Endodermal cell (in vitro differentiated cells): ENCODE results near the gene PAQR7. TPM values are rescaled to one million over a fixed set of nuclear protein-coding genes. Genes with fewer than 3 reads are reported as not detected.

Experiments used
- DNase-seq: peaks from one replicate; pipeline ENCODE4 v3.0.0-alpha.2; 2017
- H3K27ac ChIP-seq: 2 replicates; pipeline ENCODE4 v1.5.1; 2013; ENCODE audit warnings: mild to moderate bottlenecking, low read depth, low read length, moderate library complexity
- H3K27me3 ChIP-seq: 2 replicates; pipeline ENCODE4 v1.6.1; 2013; ENCODE audit warnings: mild to moderate bottlenecking, low read length, moderate library complexity; ENCODE audit not compliant: insufficient read depth, control insufficient read depth, poor library complexity, severe bottlenecking
- H3K36me3 ChIP-seq: 2 replicates; pipeline ENCODE4 v1.7.0; 2013; ENCODE audit warnings: mild to moderate bottlenecking, low read length, moderate library complexity; ENCODE audit not compliant: control insufficient read depth, insufficient read depth
- H3K4me1 ChIP-seq: one replicate; pipeline ENCODE4 v1.7.0; 2013; ENCODE audit warnings: low read length; ENCODE audit not compliant: control insufficient read depth, insufficient read depth
- H3K4me3 ChIP-seq: 2 replicates; pipeline ENCODE4 v1.5.1; 2013; ENCODE audit warnings: mild to moderate bottlenecking, low read length, moderate library complexity
- H3K9ac ChIP-seq: 2 replicates; pipeline ENCODE4 v1.6.1; 2013; ENCODE audit warnings: mild to moderate bottlenecking, low read length, moderate library complexity; ENCODE audit not compliant: poor library complexity, severe bottlenecking; ENCODE audit errors: extremely low read depth
- H3K9me3 ChIP-seq: 2 replicates; pipeline ENCODE4 v1.6.1; 2013; ENCODE audit warnings: mild to moderate bottlenecking, low read length, moderate library complexity; ENCODE audit not compliant: control insufficient read depth
- H3K27ac Mint-ChIP-seq: 2 replicates; pipeline ENCODE4 v1.8.0; 2020; ENCODE audit warnings: mixed read lengths
- H3K27me3 Mint-ChIP-seq: 2 replicates; pipeline ENCODE4 v1.8.0; 2021; ENCODE audit warnings: mild to moderate bottlenecking, mixed read lengths; ENCODE audit not compliant: insufficient read depth
- H3K36me3 Mint-ChIP-seq: 2 replicates; pipeline ENCODE4 v1.8.0; 2020; ENCODE audit warnings: low read depth, mixed read lengths
- H3K4me1 Mint-ChIP-seq: 2 replicates; pipeline ENCODE4 v1.8.0; 2020; ENCODE audit warnings: mixed read lengths
- H3K4me3 Mint-ChIP-seq: 2 replicates; pipeline ENCODE4 v1.8.0; 2020; ENCODE audit warnings: mild to moderate bottlenecking, moderate library complexity, mixed read lengths
- H3K9me3 Mint-ChIP-seq: 2 replicates; pipeline ENCODE4 v1.8.0; 2020; ENCODE audit warnings: mild to moderate bottlenecking, mixed read lengths
- WGBS, 2 experiments: methylation state at CpG; one replicate each; pipeline versions ENCODE4 v1.1.5 to v1.1.7; 2013; ENCODE audit warnings: missing lambda C conversion rate in 2 of 2, mixed read lengths in 1 of 2; ENCODE audit not compliant: insufficient coverage in 1 of 2, insufficient read length in 1 of 2; 5-methylcytosine and 5-hydroxymethylcytosine counted together
- total RNA-seq, 2 donors: library from RNA; stranded (reverse); fragmentation: NEBNext Ultra II Directional in 1 of 2; extraction: Animal tissue kit (Norgen Biotek cat#: 25700) in 1 of 2; gene quantifications; 2 replicates in 1 of 2; 3 replicates in 1 of 2; pipeline ENCODE4 v1.2.1, GENCODE V29; 2021
- TF ChIP-seq, protein P1 (sequence below): fragments of 200-600 bp; sonication (generic); conservative IDR thresholded peaks from 2 replicates; pipeline ENCODE4 v1.5.0; 2021; ENCODE audit warnings: antibody characterized with exemption, mild to moderate bottlenecking

Gene PAQR7
- total RNA-seq, 2 donors from 2014 or later: 11.7 to 15.0 TPM

DNA sequence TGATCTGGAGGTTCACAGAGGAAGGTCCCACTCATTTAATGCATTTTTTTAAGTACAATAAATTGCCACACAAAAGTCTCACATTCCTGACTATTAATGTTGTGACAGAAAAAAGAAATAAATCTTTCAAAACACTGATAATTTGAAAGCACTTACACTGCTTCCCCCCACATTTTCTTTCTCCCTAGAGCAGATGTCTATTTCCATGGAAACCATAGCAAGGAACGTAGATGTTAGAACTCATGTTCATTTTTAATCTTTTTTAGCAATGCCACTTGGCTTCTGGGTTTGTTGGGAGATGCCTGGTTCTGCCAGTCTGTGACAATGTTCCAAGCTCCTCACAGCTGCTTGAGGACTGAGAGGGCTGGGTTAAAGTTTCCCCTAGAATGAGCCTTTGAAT, 32.7 kb upstream of the PAQR7 start:
- no peaks in the 10 kb centered on the region for H3K4me1 ChIP-seq
- H3K4me3 Mint-ChIP-seq: no peak overlapping the region
- peaks cover 24% of the 10 kb centered on the region for H3K4me1 Mint-ChIP-seq
- WGBS, 2 experiments: 95 to 100% methylated on average over 1 of the region's 1 CpG
- H3K27ac ChIP-seq: no peak overlapping the region
- no peak overlapping the region for H3K4me3 ChIP-seq
- no peaks in the 10 kb centered on the region for H3K9me3 Mint-ChIP-seq
- TF ChIP-seq, protein P1, sequence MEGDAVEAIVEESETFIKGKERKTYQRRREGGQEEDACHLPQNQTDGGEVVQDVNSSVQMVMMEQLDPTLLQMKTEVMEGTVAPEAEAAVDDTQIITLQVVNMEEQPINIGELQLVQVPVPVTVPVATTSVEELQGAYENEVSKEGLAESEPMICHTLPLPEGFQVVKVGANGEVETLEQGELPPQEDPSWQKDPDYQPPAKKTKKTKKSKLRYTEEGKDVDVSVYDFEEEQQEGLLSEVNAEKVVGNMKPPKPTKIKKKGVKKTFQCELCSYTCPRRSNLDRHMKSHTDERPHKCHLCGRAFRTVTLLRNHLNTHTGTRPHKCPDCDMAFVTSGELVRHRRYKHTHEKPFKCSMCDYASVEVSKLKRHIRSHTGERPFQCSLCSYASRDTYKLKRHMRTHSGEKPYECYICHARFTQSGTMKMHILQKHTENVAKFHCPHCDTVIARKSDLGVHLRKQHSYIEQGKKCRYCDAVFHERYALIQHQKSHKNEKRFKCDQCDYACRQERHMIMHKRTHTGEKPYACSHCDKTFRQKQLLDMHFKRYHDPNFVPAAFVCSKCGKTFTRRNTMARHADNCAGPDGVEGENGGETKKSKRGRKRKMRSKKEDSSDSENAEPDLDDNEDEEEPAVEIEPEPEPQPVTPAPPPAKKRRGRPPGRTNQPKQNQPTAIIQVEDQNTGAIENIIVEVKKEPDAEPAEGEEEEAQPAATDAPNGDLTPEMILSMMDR: no peak
- H3K9me3 ChIP-seq: no peaks in the 10 kb centered on the region
- peaks cover 14% of the 10 kb centered on the region for H3K36me3 Mint-ChIP-seq
- DNase-seq: no peak
- peaks cover 3% of the 10 kb centered on the region for H3K27me3 Mint-ChIP-seq
- H3K27ac Mint-ChIP-seq: no peak overlapping the region
- no peak overlapping the region for H3K9ac ChIP-seq
- H3K27me3 ChIP-seq: no peaks in the 10 kb centered on the region
- peaks cover 12% of the 10 kb centered on the region for H3K36me3 ChIP-seq

DNA sequence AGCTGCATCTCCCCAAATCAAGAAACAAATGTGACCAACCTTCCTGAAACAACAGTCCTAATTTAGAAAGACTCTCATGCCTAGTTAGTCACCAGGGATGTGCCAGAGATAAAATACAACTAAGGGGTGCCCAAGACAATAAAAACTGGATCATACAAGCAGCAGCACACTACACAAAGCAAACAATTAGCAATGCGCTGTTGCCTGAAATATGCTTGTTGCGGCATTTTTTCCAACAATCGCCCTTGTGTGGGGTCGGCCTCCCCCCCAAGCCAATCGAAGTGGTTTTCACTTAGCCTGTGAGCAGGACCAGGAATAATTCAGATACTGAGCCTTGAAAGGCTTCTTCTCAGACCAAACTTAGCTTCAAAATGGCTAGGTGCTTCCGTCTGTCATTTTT, 32.1 kb upstream of the PAQR7 start:
- H3K36me3 Mint-ChIP-seq: peaks cover 18% of the 10 kb centered on the region
- peaks cover 24% of the 10 kb centered on the region for H3K4me1 Mint-ChIP-seq
- peaks cover 3% of the 10 kb centered on the region for H3K27me3 Mint-ChIP-seq
- DNase-seq: no peak
- TF ChIP-seq, protein P1: no peak
- H3K36me3 ChIP-seq: peaks cover 17% of the 10 kb centered on the region
- H3K4me1 ChIP-seq: no peaks in the 10 kb centered on the region
- H3K9me3 Mint-ChIP-seq: no peaks in the 10 kb centered on the region
- H3K27me3 ChIP-seq: no peaks in the 10 kb centered on the region
- WGBS, 2 experiments: 92% methylated on average over 6 of the region's 6 CpGs
- H3K9ac ChIP-seq: no peak overlapping the region
- no peaks in the 10 kb centered on the region for H3K9me3 ChIP-seq
- H3K4me3 Mint-ChIP-seq: no peak overlapping the region
- no peak overlapping the region for H3K27ac ChIP-seq
- H3K4me3 ChIP-seq: no peak overlapping the region
- no peak overlapping the region for H3K27ac Mint-ChIP-seq

DNA sequence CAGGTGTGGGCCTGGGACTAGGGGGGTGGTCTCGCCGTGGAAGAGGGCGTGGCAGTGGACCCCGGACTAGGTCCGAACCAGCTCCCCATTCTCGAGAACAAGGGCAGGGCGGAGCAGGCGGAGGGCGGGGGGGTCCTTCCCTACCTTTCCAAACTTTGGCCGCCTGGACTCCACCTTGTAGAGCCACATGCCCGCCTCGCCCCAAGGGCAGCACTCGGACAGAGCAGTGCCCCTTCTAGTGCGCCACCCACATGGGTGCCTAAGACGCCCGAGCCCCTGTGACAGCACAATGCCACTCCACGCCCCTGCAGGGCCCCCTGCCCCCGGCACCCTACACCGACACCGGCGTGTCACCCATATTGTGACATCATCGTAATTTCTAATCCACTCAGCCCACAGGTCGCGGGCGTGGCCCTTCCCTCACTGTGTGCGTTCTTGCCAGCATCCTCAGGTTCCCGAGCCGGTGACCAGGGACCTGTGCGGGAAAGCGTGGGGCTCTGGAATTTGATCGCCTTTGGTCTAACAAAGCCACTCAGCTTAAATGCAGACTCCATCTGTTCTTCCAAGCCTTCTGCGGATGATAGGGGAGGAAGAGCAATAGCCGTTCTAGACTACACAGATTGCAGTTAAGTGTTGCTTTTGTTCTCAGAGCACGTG, 31.3 kb upstream of the PAQR7 start:
- peak overlapping the region; percentile 64 for H3K9ac ChIP-seq
- H3K27me3 ChIP-seq: no peaks in the 10 kb centered on the region
- peak overlapping the region; percentile 98 for H3K27ac ChIP-seq
- Mint-ChIP-seq H3K9me3 (no peaks in the 10 kb centered on the region), H3K4me3 (peak overlapping the region; percentile 78), H3K4me1 (peaks cover 24% of the 10 kb centered on the region), H3K36me3 (peaks cover 24% of the 10 kb centered on the region), H3K27me3 (peaks cover 3% of the 10 kb centered on the region), H3K27ac (peak overlapping the region; percentile 92)
- H3K36me3 ChIP-seq: peaks cover 25% of the 10 kb centered on the region
- TF ChIP-seq, protein P1: no peak
- no peaks in the 10 kb centered on the region for H3K9me3 ChIP-seq
- peak; percentile 76 for DNase-seq
- H3K4me1 ChIP-seq: no peaks in the 10 kb centered on the region
- H3K4me3 ChIP-seq: peak overlapping the region; percentile 51
- 53 to 75% methylated on average over 24 to 34 of the region's 34 CpGs for WGBS, 2 experiments
